ENCODE results near the gene PGR. TPM values are rescaled to one million over a fixed set of nuclear protein-coding genes. Genes with fewer than 3 reads are reported as not detected.

PGR gene
- total and polyA plus RNA-seq, 9 donors = under 0.01 to 0.16 (median 0.02) TPM; not detected in 4

GRCh38 chr11:101045415-101045814 lies 84.2 kb downstream of the PGR start:
- no peak for DNase-seq
- Histone ChIP-seq H3K27ac (ENCODE audit: low read length) (no peak overlapping the region), H3K4me3 (ENCODE audit: low read length) (no peak overlapping the region), H3K4me1 (ENCODE audit: control insufficient read depth, insufficient read depth, low read length) (no peaks in the 10 kb centered on the region), H3K27me3 (ENCODE audit: control insufficient read depth, insufficient read depth, low read length) (no peaks in the 10 kb centered on the region), H3K36me3 (ENCODE audit: control insufficient read depth, insufficient read depth, low read length) (no peaks in the 10 kb centered on the region), H3K9me3 (replicated peaks; ENCODE audit: control insufficient read depth, low read depth, low read length) (no peaks in the 10 kb centered on the region)
- WGBS (ENCODE audit: insufficient coverage) = no CpG with 5 or more reads among the region's 1 CpG

GRCh38 chr11:101043940-101044339 lies 85.7 kb downstream of the PGR start:
- H3K27me3 ChIP-seq (ENCODE audit: control insufficient read depth, insufficient read depth, low read length) = no peaks in the 10 kb centered on the region
- WGBS (ENCODE audit: insufficient coverage) = no CpG with 5 or more reads among the region's 1 CpG

GRCh38 chr11:101035872-101036271 lies 93.7 kb downstream of the PGR start:
- Histone ChIP-seq H3K27me3 (ENCODE audit: control insufficient read depth, insufficient read depth, low read length) (no peaks in the 10 kb centered on the region), H3K4me1 (ENCODE audit: control insufficient read depth, insufficient read depth, low read length) (no peaks in the 10 kb centered on the region), H3K36me3 (ENCODE audit: control insufficient read depth, insufficient read depth, low read length) (no peaks in the 10 kb centered on the region), H3K9me3 (replicated peaks; ENCODE audit: control insufficient read depth, low read depth, low read length) (no peaks in the 10 kb centered on the region), H3K27ac (ENCODE audit: low read length) (no peak overlapping the region), H3K4me3 (ENCODE audit: low read length) (no peak overlapping the region)
- no CpG with 5 or more reads among the region's 1 CpG for WGBS (ENCODE audit: insufficient coverage)
- no peak for DNase-seq

More at GRCh38 chr11:101043940-101044339, 85.7 kb downstream of the PGR start:
- Histone ChIP-seq H3K4me1 (ENCODE audit: control insufficient read depth, insufficient read depth, low read length) (no peaks in the 10 kb centered on the region), H3K27ac (ENCODE audit: low read length) (no peak overlapping the region), H3K36me3 (ENCODE audit: control insufficient read depth, insufficient read depth, low read length) (no peaks in the 10 kb centered on the region), H3K9me3 (replicated peaks; ENCODE audit: control insufficient read depth, low read depth, low read length) (no peaks in the 10 kb centered on the region), H3K4me3 (ENCODE audit: low read length) (no peak overlapping the region)
- no peak for DNase-seq

- peak overlapping the region; percentile 45 for H3K27ac ChIP-seq (ENCODE audit: low read length)
- 33% methylated on average over 1 of the region's 4 CpGs for WGBS (ENCODE audit: insufficient coverage)
- H3K4me3 ChIP-seq (ENCODE audit: low read length) = no peak overlapping the region
- H3K4me1 ChIP-seq (ENCODE audit: control insufficient read depth, insufficient read depth, low read length) = no peaks in the 10 kb centered on the region
- no peaks in the 10 kb centered on the region for H3K9me3 ChIP-seq (replicated peaks; ENCODE audit: control insufficient read depth, low read depth, low read length)
- no peaks in the 10 kb centered on the region for H3K27me3 ChIP-seq (ENCODE audit: control insufficient read depth, insufficient read depth, low read length)
- no peaks in the 10 kb centered on the region for H3K36me3 ChIP-seq (ENCODE audit: control insufficient read depth, insufficient read depth, low read length)
- peak; percentile 96 for DNase-seq
These were observed 95.5 kb downstream of the PGR start for GRCh38 chr11:101034076-101034475.

- DNase-seq = no peak
- no peaks in the 10 kb centered on the region for H3K9me3 ChIP-seq (replicated peaks; ENCODE audit: control insufficient read depth, low read depth, low read length)
- H3K4me3 ChIP-seq (ENCODE audit: low read length) = no peak overlapping the region
- H3K36me3 ChIP-seq (ENCODE audit: control insufficient read depth, insufficient read depth, low read length) = no peaks in the 10 kb centered on the region
- no peak overlapping the region for H3K27ac ChIP-seq (ENCODE audit: low read length)
- no peaks in the 10 kb centered on the region for H3K27me3 ChIP-seq (ENCODE audit: control insufficient read depth, insufficient read depth, low read length)
- H3K4me1 ChIP-seq (ENCODE audit: control insufficient read depth, insufficient read depth, low read length) = no peaks in the 10 kb centered on the region
These were observed 96.6 kb downstream of the PGR start for GRCh38 chr11:101032991-101033390.

GRCh38 chr11:101031713-101032112 lies 97.9 kb downstream of the PGR start:
- Histone ChIP-seq H3K27ac (ENCODE audit: low read length) (no peak overlapping the region), H3K4me1 (ENCODE audit: control insufficient read depth, insufficient read depth, low read length) (no peaks in the 10 kb centered on the region), H3K4me3 (ENCODE audit: low read length) (no peak overlapping the region), H3K9me3 (replicated peaks; ENCODE audit: control insufficient read depth, low read depth, low read length) (no peaks in the 10 kb centered on the region), H3K27me3 (ENCODE audit: control insufficient read depth, insufficient read depth, low read length) (no peaks in the 10 kb centered on the region), H3K36me3 (ENCODE audit: control insufficient read depth, insufficient read depth, low read length) (no peaks in the 10 kb centered on the region)
- DNase-seq = no peak
- no CpG with 5 or more reads among the region's 3 CpGs for WGBS (ENCODE audit: insufficient coverage)

- H3K4me1 ChIP-seq (ENCODE audit: control insufficient read depth, insufficient read depth, low read length) = no peaks in the 10 kb centered on the region
- DNase-seq = no peak
- no peaks in the 10 kb centered on the region for H3K9me3 ChIP-seq (replicated peaks; ENCODE audit: control insufficient read depth, low read depth, low read length)
- H3K4me3 ChIP-seq (ENCODE audit: low read length) = no peak overlapping the region
- no peaks in the 10 kb centered on the region for H3K27me3 ChIP-seq (ENCODE audit: control insufficient read depth, insufficient read depth, low read length)
- WGBS (ENCODE audit: insufficient coverage) = 100% methylated on average over 1 of the region's 1 CpG
- no peak overlapping the region for H3K27ac ChIP-seq (ENCODE audit: low read length)
- H3K36me3 ChIP-seq (ENCODE audit: control insufficient read depth, insufficient read depth, low read length) = no peaks in the 10 kb centered on the region
These were observed 98.9 kb downstream of the PGR start for GRCh38 chr11:101030692-101031091.

GRCh38 chr11:101030015-101030414 lies 99.6 kb downstream of the PGR start:
- H3K27me3 ChIP-seq (ENCODE audit: control insufficient read depth, insufficient read depth, low read length) = no peaks in the 10 kb centered on the region
- no peaks in the 10 kb centered on the region for H3K4me1 ChIP-seq (ENCODE audit: control insufficient read depth, insufficient read depth, low read length)
- no peak for DNase-seq
- H3K36me3 ChIP-seq (ENCODE audit: control insufficient read depth, insufficient read depth, low read length) = no peaks in the 10 kb centered on the region
- no peak overlapping the region for H3K27ac ChIP-seq (ENCODE audit: low read length)
- no peak overlapping the region for H3K4me3 ChIP-seq (ENCODE audit: low read length)
- no peaks in the 10 kb centered on the region for H3K9me3 ChIP-seq (replicated peaks; ENCODE audit: control insufficient read depth, low read depth, low read length)
- WGBS (ENCODE audit: insufficient coverage) = no CpG with 5 or more reads among the region's 3 CpGs

- no peak for DNase-seq
- H3K27ac ChIP-seq (ENCODE audit: low read length) = no peak overlapping the region
- H3K4me1 ChIP-seq (ENCODE audit: control insufficient read depth, insufficient read depth, low read length) = no peaks in the 10 kb centered on the region
- H3K4me3 ChIP-seq (ENCODE audit: low read length) = no peak overlapping the region
- no peaks in the 10 kb centered on the region for H3K27me3 ChIP-seq (ENCODE audit: control insufficient read depth, insufficient read depth, low read length)
- no peaks in the 10 kb centered on the region for H3K36me3 ChIP-seq (ENCODE audit: control insufficient read depth, insufficient read depth, low read length)
- WGBS (ENCODE audit: insufficient coverage) = no CpG with 5 or more reads among the region's 1 CpG
- H3K9me3 ChIP-seq (replicated peaks; ENCODE audit: control insufficient read depth, low read depth, low read length) = no peaks in the 10 kb centered on the region
These were observed 101.0 kb downstream of the PGR start for GRCh38 chr11:101028644-101029043.

- no peak for DNase-seq
These were observed 107.4 kb downstream of the PGR start for GRCh38 chr11:101022256-101022655.

GRCh38 chr11:101019870-101020269 lies 109.7 kb downstream of the PGR start:
- Histone ChIP-seq H3K9me3 (replicated peaks; ENCODE audit: control insufficient read depth, low read depth, low read length) (no peaks in the 10 kb centered on the region), H3K36me3 (ENCODE audit: control insufficient read depth, insufficient read depth, low read length) (no peaks in the 10 kb centered on the region), H3K27ac (ENCODE audit: low read length) (no peak overlapping the region), H3K4me1 (ENCODE audit: control insufficient read depth, insufficient read depth, low read length) (no peaks in the 10 kb centered on the region), H3K27me3 (ENCODE audit: control insufficient read depth, insufficient read depth, low read length) (no peaks in the 10 kb centered on the region), H3K4me3 (ENCODE audit: low read length) (no peak overlapping the region)
- no CpG with 5 or more reads among the region's 1 CpG for WGBS (ENCODE audit: insufficient coverage)
- DNase-seq = no peak

More at GRCh38 chr11:101022256-101022655, 107.4 kb downstream of the PGR start:
- Histone ChIP-seq H3K4me3 (ENCODE audit: low read length) (no peak overlapping the region), H3K4me1 (ENCODE audit: control insufficient read depth, insufficient read depth, low read length) (no peaks in the 10 kb centered on the region), H3K27me3 (ENCODE audit: control insufficient read depth, insufficient read depth, low read length) (no peaks in the 10 kb centered on the region), H3K27ac (ENCODE audit: low read length) (no peak overlapping the region), H3K36me3 (ENCODE audit: control insufficient read depth, insufficient read depth, low read length) (no peaks in the 10 kb centered on the region), H3K9me3 (replicated peaks; ENCODE audit: control insufficient read depth, low read depth, low read length) (no peaks in the 10 kb centered on the region)
